NCI-H1105 (cell line): ENCODE data around the gene EIF6.
"Not testable (repeated sequence)": the region's sequence is repeated elsewhere in the genome, so short reads cannot be mapped to it uniquely, and the experiment has no call there.

ENCODE experiments used
- DNase-seq: peaks from one replicate; lab custom pipeline; 2025; lab: John Stamatoyannopoulos, UW

Gene EIF6

GRCh38 chr20:35254448-35254999 is 30.0 kb downstream of the EIF6 start:
- DNase-seq = no peak

GRCh38 chr20:35253010-35253409 is 31.6 kb downstream of the EIF6 start:
- no peak for DNase-seq

DNA sequence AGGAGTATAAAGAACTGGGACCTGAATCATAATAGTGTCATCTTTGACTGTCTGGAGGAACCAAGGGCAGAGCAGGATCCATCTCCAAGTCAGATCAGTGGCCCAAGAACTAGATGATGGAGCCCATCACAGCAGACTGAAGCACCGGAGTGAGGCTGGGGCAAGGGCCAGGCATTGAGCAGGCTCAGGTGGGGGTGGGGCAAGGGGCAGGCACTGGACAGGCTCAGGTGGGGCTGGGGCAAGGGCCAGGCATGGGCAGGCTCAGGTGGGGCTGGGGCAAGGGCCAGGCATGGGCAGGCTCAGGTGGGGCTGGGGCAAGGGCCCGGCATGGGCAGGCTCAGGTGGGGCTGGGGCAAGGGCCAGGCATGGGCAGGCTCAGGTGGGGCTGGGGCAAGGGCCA is 32.0 kb downstream of the EIF6 start:
- not testable (repeated sequence) for DNase-seq

DNA sequence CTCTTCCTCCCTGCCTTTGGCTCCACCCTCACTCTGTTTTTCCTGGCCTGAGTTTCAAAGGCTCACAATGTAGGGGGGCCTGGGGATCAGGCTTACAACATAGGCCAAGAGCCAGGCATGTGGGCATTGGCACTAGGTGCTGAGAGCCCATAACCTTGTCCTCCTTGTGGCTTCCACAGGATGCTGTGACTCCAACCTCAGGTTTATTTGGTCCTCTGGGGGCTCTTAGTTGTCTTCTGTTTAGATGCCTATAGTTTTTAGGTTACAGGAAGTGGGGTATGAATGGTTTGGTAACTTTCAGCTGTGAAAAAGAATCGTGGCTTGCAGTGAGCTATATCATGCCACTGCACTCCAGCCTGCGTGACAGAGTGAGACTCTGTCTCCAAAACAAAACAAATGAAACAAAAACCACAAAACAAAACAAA is 32.5 kb downstream of the EIF6 start:
- no peak for DNase-seq

DNA sequence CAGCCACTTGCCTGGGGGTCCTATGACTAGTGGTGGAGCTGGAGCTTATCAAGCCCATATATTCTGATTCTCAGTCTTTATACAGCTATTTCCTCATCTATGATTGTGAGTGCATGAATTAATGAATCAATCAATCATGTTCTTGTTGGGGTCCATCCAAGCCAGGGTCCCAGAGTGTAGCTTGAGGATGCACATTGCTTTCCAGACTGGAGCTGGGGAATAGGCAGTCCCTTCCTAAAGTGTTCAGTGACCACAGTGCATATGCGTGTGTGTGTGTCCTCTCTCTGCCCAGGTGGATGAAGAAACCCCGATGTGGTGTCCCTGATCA is 33.0 kb downstream of the EIF6 start:
- DNase-seq = no peak

DNA sequence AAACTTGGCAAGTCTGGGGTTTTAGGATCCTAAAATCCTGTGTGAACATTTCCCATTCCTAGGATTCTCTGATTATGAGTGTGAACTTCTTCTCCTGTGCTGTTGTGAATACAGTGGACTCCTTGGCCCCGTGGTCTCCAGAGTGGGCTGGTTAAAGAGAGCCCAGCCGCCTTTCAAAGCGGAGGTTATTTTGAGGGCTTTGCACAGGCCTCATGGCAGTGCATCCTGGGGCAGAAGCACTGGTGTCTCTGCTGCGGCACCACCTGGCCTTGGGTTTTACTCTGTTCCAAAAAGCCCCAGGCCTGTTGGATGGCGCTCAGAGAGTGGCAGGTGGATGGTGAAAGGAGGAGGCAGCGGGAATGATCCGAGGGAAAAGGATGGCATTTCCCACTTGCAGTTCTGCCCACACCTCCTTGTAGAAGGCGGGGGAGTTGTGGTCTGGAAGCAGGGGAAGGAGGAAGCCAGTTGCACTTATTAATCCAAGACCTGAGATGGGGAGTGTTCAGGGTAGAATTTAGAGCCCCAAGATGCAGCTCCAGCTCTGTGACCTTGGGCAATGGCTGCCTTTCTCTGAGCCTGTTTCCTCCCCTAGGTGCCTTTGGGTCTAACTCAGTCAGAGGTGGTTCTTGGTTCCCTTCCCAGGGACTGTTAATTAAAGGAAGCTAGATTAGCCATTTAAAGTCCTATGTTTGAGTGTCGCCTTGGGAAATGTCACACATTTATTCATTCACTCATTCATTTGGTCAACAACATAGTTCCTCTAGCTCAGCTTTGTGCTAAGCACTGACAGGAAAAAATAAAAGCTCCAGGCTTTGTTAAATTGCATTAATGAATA is 35.7 kb downstream of the EIF6 start:
- no peak for DNase-seq

GRCh38 chr20:35246723-35247122 is 37.8 kb downstream of the EIF6 start:
- no peak for DNase-seq

DNA sequence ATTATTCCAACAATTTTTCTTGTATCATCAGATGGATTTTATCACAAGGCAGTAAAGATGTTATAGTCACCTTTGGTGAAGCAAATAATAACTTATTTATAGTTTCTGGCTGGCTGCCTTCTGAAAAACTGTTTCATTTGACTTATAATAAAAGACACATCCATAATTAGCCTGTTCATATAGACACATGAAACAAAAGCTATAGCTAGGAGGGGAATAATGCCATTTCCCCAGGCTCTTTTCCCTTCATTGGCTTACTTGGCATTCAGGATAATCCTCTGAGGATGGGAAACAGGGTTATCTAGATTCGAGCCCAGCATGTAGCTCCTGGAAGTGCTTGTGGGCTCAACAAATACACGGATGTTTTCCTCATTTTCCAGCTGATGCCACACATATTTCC is 40.6 kb downstream of the EIF6 start:
- DNase-seq = no peak

DNA sequence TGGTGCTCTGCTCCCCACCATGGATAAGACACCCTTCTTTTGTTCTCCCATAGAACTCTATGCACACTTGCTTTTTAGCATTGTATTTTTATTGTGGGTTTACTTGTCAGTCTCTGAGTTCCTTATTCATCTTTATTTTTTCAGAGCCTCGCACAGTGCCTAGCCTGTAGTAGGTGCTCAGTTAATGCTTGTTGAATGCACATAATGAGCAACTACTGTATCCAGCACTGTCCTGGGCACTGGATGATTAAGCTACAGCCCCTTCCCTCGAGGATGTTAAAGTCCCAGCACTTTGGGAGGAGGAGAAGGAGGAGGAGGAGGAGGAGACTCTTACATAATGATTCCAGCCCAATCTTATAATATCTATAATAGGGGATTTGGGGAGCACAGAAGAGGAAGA is 41.3 kb downstream of the EIF6 start:
- DNase-seq = no peak

DNA sequence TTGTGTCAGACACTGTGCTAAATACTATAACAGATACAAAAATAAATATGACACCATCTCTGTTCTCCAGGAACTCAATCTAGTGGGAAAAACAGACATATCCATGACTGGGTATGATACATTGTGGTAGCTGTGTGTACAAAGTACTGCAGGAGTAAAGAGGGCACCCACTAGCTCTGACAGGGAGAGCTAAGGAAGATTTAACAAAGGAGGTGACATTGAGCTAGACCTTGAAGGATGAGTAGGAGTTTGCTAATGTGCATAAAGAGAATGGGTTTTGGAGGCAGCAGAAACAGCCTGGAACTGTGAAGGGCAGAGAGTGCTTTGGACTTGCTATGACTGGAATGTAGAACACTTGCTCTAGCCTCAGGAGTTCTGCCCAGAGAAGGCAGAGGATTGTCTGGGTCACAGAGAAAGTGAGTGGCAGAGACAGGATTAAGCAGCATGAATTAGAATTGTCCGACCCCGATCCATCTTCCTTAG is 43.7 kb downstream of the EIF6 start:
- no peak for DNase-seq

DNA sequence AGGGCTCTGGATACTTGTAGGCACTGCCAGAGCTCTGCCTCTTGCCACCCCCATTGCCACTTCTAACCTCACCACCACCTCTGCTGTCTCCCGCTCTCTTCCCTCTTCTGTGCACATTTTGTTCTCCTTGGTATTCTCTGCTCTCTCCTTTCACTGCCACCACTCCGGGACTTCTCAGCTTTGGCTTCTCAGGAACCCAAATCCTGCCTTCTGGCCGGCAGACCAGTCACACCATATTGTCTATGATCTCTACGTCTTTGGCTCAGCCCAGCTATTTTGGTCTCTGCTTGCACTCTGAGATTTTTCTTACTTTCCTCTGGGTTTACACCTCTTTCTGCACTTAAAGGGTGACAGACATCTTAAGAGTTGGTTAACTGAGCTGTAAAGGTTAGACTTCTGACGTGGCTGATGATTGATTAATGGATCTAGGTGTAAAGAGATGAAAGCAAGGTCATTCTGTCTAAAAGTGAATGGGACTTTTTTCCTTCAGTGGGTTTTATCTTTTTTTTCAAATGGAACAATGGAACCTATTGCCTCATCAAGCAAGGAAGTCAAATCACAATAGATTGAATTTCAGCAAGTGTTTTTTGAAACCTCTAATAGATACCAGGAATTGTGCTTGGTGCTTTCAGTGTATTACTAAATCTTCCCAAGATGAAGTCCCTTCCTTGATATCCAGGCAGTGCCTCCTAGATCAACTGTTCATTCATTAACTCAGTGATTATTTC is 44.3 kb downstream of the EIF6 start:
- no peak for DNase-seq

- DNase-seq = no peak
These were observed 45.8 kb downstream of the EIF6 start for GRCh38 chr20:35238735-35239134.

- DNase-seq = no peak
These were observed 46.4 kb downstream of the EIF6 start for GRCh38 chr20:35238170-35238569.

GRCh38 chr20:35237486-35237885 is 47.1 kb downstream of the EIF6 start:
- DNase-seq = no peak

- DNase-seq = no peak
These were observed 48.7 kb downstream of the EIF6 start for GRCh38 chr20:35235881-35236280.

DNA sequence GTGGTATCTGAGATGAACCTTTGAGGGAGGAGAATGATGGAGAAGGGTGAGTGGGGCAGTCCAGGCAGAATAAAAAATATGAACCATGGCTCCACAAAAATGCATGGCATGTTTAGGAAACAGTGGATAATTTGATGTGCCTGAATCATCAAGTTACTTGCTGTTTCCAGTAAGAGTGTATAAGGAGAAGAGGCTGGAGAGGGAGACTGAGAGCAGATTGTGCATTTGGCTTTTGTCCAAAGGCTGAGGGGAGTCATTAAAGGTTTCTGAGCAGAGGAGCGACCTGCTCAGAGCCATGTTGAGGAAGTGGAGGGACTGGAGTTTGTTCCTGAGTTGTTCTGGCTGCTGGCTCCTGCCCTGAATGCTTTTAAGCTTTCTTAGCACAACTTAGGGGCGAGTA is 52.0 kb downstream of the EIF6 start:
- DNase-seq = peak; percentile 14
